SJSA1 (cell line): ENCODE results near the gene TRMT1L. TPM values are rescaled to one million over a fixed set of nuclear protein-coding genes. Genes with fewer than 3 reads are reported as not detected.

Source experiments
- total RNA-seq: library from RNA; depleted of rRNA; stranded (reverse); fragments of >200 nt; shearing (Covaris generic); gene quantifications from 2 replicates; pipeline ENCODE4 v1.2.3, GENCODE V29; 2014; rRNA removed

The TRMT1L gene
- total RNA-seq, 1 experiment from 2014 or later = 22.5 TPM

Other genes starting within 250 kb of the TRMT1L start
- gene NIBAN1, start 182.4 kb downstream of the TRMT1L start, total RNA-seq = 45.1 and 51.8 TPM in 2 replicates
- 8.1 and 20.9 TPM in 2 replicates for gene RNF2, start 111.4 kb downstream of the TRMT1L start, total RNA-seq
- 0.63 and 1.5 TPM in 2 replicates for gene SWT1, start 214 bp upstream of the TRMT1L start, total RNA-seq
- 89.2 and 93.9 TPM in 2 replicates for gene IVNS1ABP, start 160.3 kb upstream of the TRMT1L start, total RNA-seq